WTC11 (cell line): ENCODE data around the gene CLK2. TPM values are rescaled to one million over a fixed set of nuclear protein-coding genes. Genes with fewer than 3 reads are reported as not detected.
A peak's percentile ranks its signal among the peaks of the same experiment; 100 is the strongest.

ENCODE experiments used
- AFF4 ChIP-seq: sonication (generic); formaldehyde crosslinking; IDR thresholded peaks from 2 replicates; pipeline ENCODE4 v1.8.1; 2023; ENCODE audit warnings: mild to moderate bottlenecking, missing genetic modification reagents, borderline replicate concordance
- ATF1 ChIP-seq: sonication (generic); formaldehyde crosslinking; IDR thresholded peaks from 2 replicates; pipeline ENCODE4 v1.8.1; 2023; ENCODE audit warnings: mild to moderate bottlenecking, moderate library complexity, missing genetic modification reagents
- ATF2 ChIP-seq: sonication (generic); formaldehyde crosslinking; IDR thresholded peaks from 2 replicates; pipeline ENCODE4 v1.8.1; 2022; ENCODE audit warnings: low read depth, missing genetic modification reagents, borderline replicate concordance
- ATF3 ChIP-seq: sonication (generic); formaldehyde crosslinking; conservative IDR thresholded peaks from 2 replicates; pipeline ENCODE4 v1.8.1; 2022; ENCODE audit warnings: mild to moderate bottlenecking, missing genetic modification reagents
- CREB1 ChIP-seq: sonication (generic); formaldehyde crosslinking; IDR thresholded peaks from 2 replicates; pipeline ENCODE4 v1.8.0; 2023; ENCODE audit warnings: mild to moderate bottlenecking, missing genetic modification reagents
- E2F1 ChIP-seq: sonication (generic); formaldehyde crosslinking; IDR thresholded peaks from 2 replicates; pipeline ENCODE4 v1.8.0; 2022; ENCODE audit warnings: mild to moderate bottlenecking, missing genetic modification reagents
- ESRRA ChIP-seq: sonication (generic); formaldehyde crosslinking; IDR thresholded peaks from 2 replicates; pipeline ENCODE4 v1.8.1; 2022; ENCODE audit warnings: mild to moderate bottlenecking, missing genetic modification reagents, borderline replicate concordance
- FOXP4 ChIP-seq: sonication (generic); formaldehyde crosslinking; IDR thresholded peaks from 2 replicates; pipeline ENCODE4 v1.8.0; 2022; ENCODE audit warnings: mild to moderate bottlenecking, missing genetic modification reagents
- GRHL2 ChIP-seq: fragments of 250-450 bp; sonication (Bioruptor Pico); IDR thresholded peaks from 2 replicates; pipeline ENCODE4 v1.8.0; 2022; ENCODE audit warnings: mild to moderate bottlenecking, moderate library complexity; ENCODE audit not compliant: insufficient replicate concordance, severe bottlenecking
- GTF2I ChIP-seq: fragments of 250-450 bp; sonication (Bioruptor Pico); conservative IDR thresholded peaks from 2 replicates; pipeline ENCODE4 v1.4.0; 2021; ENCODE audit warnings: mild to moderate bottlenecking
- IRF2 ChIP-seq: sonication (generic); formaldehyde crosslinking; IDR thresholded peaks from 2 replicates; pipeline ENCODE4 v1.8.0; 2022; ENCODE audit warnings: low read depth, missing genetic modification reagents, borderline replicate concordance
- KAT7 ChIP-seq: sonication (generic); formaldehyde crosslinking; IDR thresholded peaks from 2 replicates; pipeline ENCODE4 v1.8.1; 2023; ENCODE audit warnings: missing genetic modification reagents, mild to moderate bottlenecking, borderline replicate concordance
- MLX ChIP-seq: sonication (generic); formaldehyde crosslinking; IDR thresholded peaks from 2 replicates; pipeline ENCODE4 v1.8.1; 2023; ENCODE audit warnings: mild to moderate bottlenecking, missing genetic modification reagents, moderate library complexity
- MXD4 ChIP-seq: fragments of 250-450 bp; sonication (Bioruptor Pico); IDR thresholded peaks from 2 replicates; pipeline ENCODE4 v1.8.0; 2021; ENCODE audit warnings: mild to moderate bottlenecking, moderate library complexity, borderline replicate concordance
- NFATC4 ChIP-seq: fragments of 250-450 bp; sonication (Bioruptor Pico); IDR thresholded peaks from 2 replicates; pipeline ENCODE4 v1.9.0; 2021; ENCODE audit warnings: mild to moderate bottlenecking
- NFYB ChIP-seq: sonication (generic); formaldehyde crosslinking; conservative IDR thresholded peaks from 2 replicates; pipeline ENCODE4 v1.8.0; 2022; ENCODE audit warnings: low read depth, missing genetic modification reagents
- NR1H2 ChIP-seq: sonication (generic); formaldehyde crosslinking; IDR thresholded peaks from 2 replicates; pipeline ENCODE4 v1.9.0; 2021; ENCODE audit warnings: mild to moderate bottlenecking, moderate library complexity, missing genetic modification reagents
- NR2C2 ChIP-seq: sonication (generic); formaldehyde crosslinking; IDR thresholded peaks from 2 replicates; pipeline ENCODE4 v1.8.0; 2022; ENCODE audit warnings: mild to moderate bottlenecking, missing genetic modification reagents
- PRDM15 ChIP-seq: sonication (generic); formaldehyde crosslinking; IDR thresholded peaks from 2 replicates; pipeline ENCODE4 v1.8.0; 2022; ENCODE audit warnings: missing genetic modification reagents
- PRRX2 ChIP-seq: fragments of 250-450 bp; sonication (Bioruptor Pico); IDR thresholded peaks from 2 replicates; pipeline ENCODE4 v1.8.0; 2021; ENCODE audit warnings: mild to moderate bottlenecking
- SMAD4 ChIP-seq: sonication (generic); formaldehyde crosslinking; IDR thresholded peaks from 2 replicates; pipeline ENCODE4 v1.8.0; 2022; ENCODE audit warnings: mild to moderate bottlenecking, missing genetic modification reagents
- ZBTB21 ChIP-seq: sonication (generic); formaldehyde crosslinking; IDR thresholded peaks from 2 replicates; pipeline ENCODE4 v1.8.1; 2023; ENCODE audit warnings: mild to moderate bottlenecking, missing genetic modification reagents, borderline replicate concordance
- ZNF138 ChIP-seq: sonication (generic); formaldehyde crosslinking; conservative IDR thresholded peaks from 2 replicates; pipeline ENCODE4 v1.8.1; 2022; ENCODE audit warnings: mild to moderate bottlenecking, moderate library complexity, missing genetic modification reagents
- ZNF396 ChIP-seq: fragments of 250-450 bp; sonication (Bioruptor Pico); IDR thresholded peaks from 2 replicates; pipeline ENCODE4 v1.8.0; 2021; ENCODE audit warnings: mild to moderate bottlenecking, moderate library complexity, borderline replicate concordance
- ZNF423 ChIP-seq: fragments of 250-450 bp; sonication (Bioruptor Pico); IDR thresholded peaks from 2 replicates; pipeline ENCODE4 v2.1.2; 2022; ENCODE audit warnings: mild to moderate bottlenecking, moderate library complexity
- total RNA-seq: library from RNA; stranded (reverse); gene quantifications from 3 replicates; pipeline ENCODE4 v1.2.3, GENCODE V29; 2021

CLK2 gene
- total RNA-seq, 1 experiment from 2014 or later, result 74.4 TPM

GRCh38 chr1:155308493-155309422 is 35.5 kb upstream of the CLK2 start, which contains the start of gene FDPS (continued):
- TF ChIP-seq NFYB (CRISPR knock-in tag) (peak; percentile 90), CREB1 (no peak), GRHL2 (CRISPR knock-in tag) (no peak), IRF2 (CRISPR knock-in tag) (no peak), PRDM15 (CRISPR knock-in tag) (no peak), ESRRA (CRISPR knock-in tag) (no peak), ATF1 (CRISPR knock-in tag) (no peak), ATF2 (no peak), ZNF138 (CRISPR knock-in tag) (no peak), FOXP4 (CRISPR knock-in tag) (no peak), E2F1 (no peak), NR1H2 (CRISPR knock-in tag) (no peak), MLX (no peak), ZNF423 (CRISPR knock-in tag) (no peak), ATF3 (no peak), GTF2I (no peak), MXD4 (CRISPR knock-in tag) (no peak), PRRX2 (no peak), SMAD4 (CRISPR knock-in tag) (no peak), AFF4 (CRISPR knock-in tag) (no peak), NFATC4 (CRISPR knock-in tag) (no peak), ZNF396 (CRISPR knock-in tag) (no peak), NR2C2 (CRISPR knock-in tag) (no peak), ZBTB21 (CRISPR knock-in tag) (no peak), KAT7 (CRISPR knock-in tag) (no peak)
